ENCODE results near the gene NALF2. TPM values are rescaled to one million over a fixed set of nuclear protein-coding genes. Genes with fewer than 3 reads are reported as not detected.

NALF2 gene
- total RNA-seq, 4 donors from 2014 or later, result 0.33 TPM; not detected in 3

DNA sequence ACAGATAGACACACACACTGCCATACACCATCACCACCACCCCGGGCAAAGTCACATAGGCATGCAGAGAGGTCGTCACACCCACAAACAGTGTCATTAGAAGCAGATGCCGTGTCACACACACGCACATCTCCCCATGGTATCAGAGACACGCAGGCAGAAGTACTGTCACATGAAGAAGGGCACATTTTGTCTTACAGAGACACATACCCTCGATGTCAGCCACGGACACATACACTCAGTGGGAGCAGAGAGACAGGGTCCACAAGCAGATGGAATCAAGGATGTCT is 3.3 kb downstream of the NALF2 start:
- no peaks in the 10 kb centered on the region for H3K36me3 ChIP-seq
- no peaks in the 10 kb centered on the region for H3K4me1 ChIP-seq
- intact Hi-C loops (cut with DNase I; ENCODE audit: low total_unique reads) (no loop called here), in situ Hi-C loops (cut with MboI; ENCODE audit: low sequenced_read_pairs in 4 of 4) (no loop called here)
- no peak for TF ChIP-seq POLR2A (IDR thresholded peaks at IDR 0.05)
- TF ChIP-seq, protein P1, sequence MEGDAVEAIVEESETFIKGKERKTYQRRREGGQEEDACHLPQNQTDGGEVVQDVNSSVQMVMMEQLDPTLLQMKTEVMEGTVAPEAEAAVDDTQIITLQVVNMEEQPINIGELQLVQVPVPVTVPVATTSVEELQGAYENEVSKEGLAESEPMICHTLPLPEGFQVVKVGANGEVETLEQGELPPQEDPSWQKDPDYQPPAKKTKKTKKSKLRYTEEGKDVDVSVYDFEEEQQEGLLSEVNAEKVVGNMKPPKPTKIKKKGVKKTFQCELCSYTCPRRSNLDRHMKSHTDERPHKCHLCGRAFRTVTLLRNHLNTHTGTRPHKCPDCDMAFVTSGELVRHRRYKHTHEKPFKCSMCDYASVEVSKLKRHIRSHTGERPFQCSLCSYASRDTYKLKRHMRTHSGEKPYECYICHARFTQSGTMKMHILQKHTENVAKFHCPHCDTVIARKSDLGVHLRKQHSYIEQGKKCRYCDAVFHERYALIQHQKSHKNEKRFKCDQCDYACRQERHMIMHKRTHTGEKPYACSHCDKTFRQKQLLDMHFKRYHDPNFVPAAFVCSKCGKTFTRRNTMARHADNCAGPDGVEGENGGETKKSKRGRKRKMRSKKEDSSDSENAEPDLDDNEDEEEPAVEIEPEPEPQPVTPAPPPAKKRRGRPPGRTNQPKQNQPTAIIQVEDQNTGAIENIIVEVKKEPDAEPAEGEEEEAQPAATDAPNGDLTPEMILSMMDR (IDR thresholded peaks at IDR 0.05 in 4 of 5, conservative IDR thresholded peaks at IDR 0.05 in 1 of 5), result no peak
- H3K27me3 ChIP-seq, result peaks cover 0 to 39% (median 14%) of the 10 kb centered on the region in 3 donors
- DNase-seq (no peak), ATAC-seq (no peak)
- H3K4me3 ChIP-seq, result no peak overlapping the region
- H3K27ac ChIP-seq, result no peak overlapping the region
- no peaks in the 10 kb centered on the region for H3K9me3 ChIP-seq

GRCh38 chrX:69508610-69509009 is 4.5 kb downstream of the NALF2 start:
- Histone ChIP-seq H3K36me3 (no peaks in the 10 kb centered on the region), H3K4me1 (no peaks in the 10 kb centered on the region), H3K27ac (no peak overlapping the region), H3K9me3 (no peaks in the 10 kb centered on the region), H3K4me3 (no peak overlapping the region), H3K27me3 (peaks cover 0 to 34% (median 14%) of the 10 kb centered on the region in 3 donors)
- ATAC-seq, result no peak
- in situ Hi-C loops (cut with MboI; ENCODE audit: low sequenced_read_pairs in 4 of 4), result no loop called here
- DNase-seq, result no peak
- TF ChIP-seq, protein P1 (IDR thresholded peaks at IDR 0.05 in 4 of 5, conservative IDR thresholded peaks at IDR 0.05 in 1 of 5), result no peak
- no peak for TF ChIP-seq POLR2A (IDR thresholded peaks at IDR 0.05)
- intact Hi-C loops (cut with DNase I; ENCODE audit: low total_unique reads), result no loop called here

GRCh38 chrX:69510137-69510715 is 6.1 kb downstream of the NALF2 start:
- intact Hi-C loops (cut with DNase I; ENCODE audit: low total_unique reads) (no loop called here), in situ Hi-C loops (cut with MboI; ENCODE audit: low sequenced_read_pairs in 4 of 4) (no loop called here)
- DNase-seq (no peak), ATAC-seq (no peak)
- TF ChIP-seq, protein P1 (IDR thresholded peaks at IDR 0.05 in 4 of 5, conservative IDR thresholded peaks at IDR 0.05 in 1 of 5), result no peak
- TF ChIP-seq POLR2A (IDR thresholded peaks at IDR 0.05), result no peak
- H3K27ac ChIP-seq, result no peak overlapping the region
- H3K4me3 ChIP-seq, result no peak overlapping the region
- no peaks in the 10 kb centered on the region for H3K36me3 ChIP-seq
- H3K9me3 ChIP-seq, result no peaks in the 10 kb centered on the region
- peaks cover 0 to 34% (median 14%) of the 10 kb centered on the region in 3 donors for H3K27me3 ChIP-seq
- H3K4me1 ChIP-seq, result no peaks in the 10 kb centered on the region

- Histone ChIP-seq H3K27ac (no peak overlapping the region), H3K4me3 (no peak overlapping the region), H3K36me3 (no peaks in the 10 kb centered on the region), H3K9me3 (no peaks in the 10 kb centered on the region), H3K27me3 (peaks cover 0 to 30% (median 10%) of the 10 kb centered on the region in 3 donors), H3K4me1 (no peaks in the 10 kb centered on the region)
- intact Hi-C loops (cut with DNase I; ENCODE audit: low total_unique reads), result no loop called here
- DNase-seq, result no peak
- ATAC-seq, result no peak
- in situ Hi-C loops (cut with MboI; ENCODE audit: low sequenced_read_pairs in 4 of 4), result no loop called here
- TF ChIP-seq POLR2A (IDR thresholded peaks at IDR 0.05), result no peak
- TF ChIP-seq, protein P1 (IDR thresholded peaks at IDR 0.05 in 4 of 5, conservative IDR thresholded peaks at IDR 0.05 in 1 of 5), result no peak
These were observed 6.9 kb downstream of the NALF2 start for GRCh38 chrX:69510914-69511513.

GRCh38 chrX:69522052-69522451 is 17.9 kb downstream of the NALF2 start:
- Histone ChIP-seq H3K27me3 (no peaks in the 10 kb centered on the region), H3K4me1 (no peaks in the 10 kb centered on the region), H3K4me3 (no peak overlapping the region), H3K9me3 (no peaks in the 10 kb centered on the region), H3K36me3 (no peaks in the 10 kb centered on the region), H3K27ac (no peak overlapping the region)
- DNase-seq, result no peak
- TF ChIP-seq, protein P1 (IDR thresholded peaks at IDR 0.05 in 4 of 5, conservative IDR thresholded peaks at IDR 0.05 in 1 of 5), result no peak
- TF ChIP-seq POLR2A (IDR thresholded peaks at IDR 0.05), result no peak
- ATAC-seq, result no peak
- intact Hi-C loops (cut with DNase I; ENCODE audit: low total_unique reads), result no loop called here
- in situ Hi-C loops (cut with MboI; ENCODE audit: low sequenced_read_pairs in 4 of 4), result no loop called here
